Activated CD8-positive, alpha-beta memory T cell treated with anti-CD3 and anti-CD28 coated beads, Interleukin-2, amount 10 ng/mL, durations not matched to agents 7 days and 5 days (primary cell): Measurements from ENCODE around the gene DHX35. TPM values are rescaled to one million over a fixed set of nuclear protein-coding genes. Genes with fewer than 3 reads are reported as not detected.
A peak's percentile ranks its signal among the peaks of the same experiment; 100 is the strongest.

Source experiments
- ATAC-seq: fragments of 150-1000 bp; cut with Tn5 transposase; one replicate; pipeline ENCODE4 v1.10.0; 2021; ENCODE audit warnings: moderate library complexity
- CTCF ChIA-PET: fragments of 350-600 bp; sonication (Branson Sonifier 250); formaldehyde crosslinking; loops from one replicate; lab custom pipeline; 2021; ENCODE audit warnings: antibody characterized with exemption; lab: Charles Lee
- DNase-seq: peaks from one replicate; pipeline ENCODE4 v3.0.0-alpha.2; 2020
- H3K27ac Mint-ChIP-seq: one replicate; pipeline ENCODE4 v1.8.0; 2021; ENCODE audit warnings: mild to moderate bottlenecking, mixed read lengths
- H3K27me3 Mint-ChIP-seq: one replicate; pipeline ENCODE4 v1.8.0; 2021; ENCODE audit warnings: mixed read lengths
- H3K36me3 Mint-ChIP-seq: one replicate; pipeline ENCODE4 v1.8.0; 2021; ENCODE audit warnings: mild to moderate bottlenecking, mixed read lengths
- H3K4me1 Mint-ChIP-seq: one replicate; pipeline ENCODE4 v1.8.0; 2021; ENCODE audit warnings: mixed read lengths
- H3K4me3 Mint-ChIP-seq: one replicate; pipeline ENCODE4 v1.8.0; 2021; ENCODE audit warnings: mild to moderate bottlenecking, moderate library complexity, mixed read lengths
- H3K9me3 Mint-ChIP-seq: one replicate; pipeline ENCODE4 v1.8.0; 2022; ENCODE audit warnings: low read depth, mixed read lengths
- total RNA-seq, 2 experiments: library from RNA; stranded (reverse); gene quantifications; one replicate each; pipeline ENCODE4 v1.2.3, GENCODE V29; 2021

DHX35 gene
- total RNA-seq, 2 experiments from 2014 or later = 10.5 to 12.9 TPM

- no peak overlapping the region for H3K4me3 Mint-ChIP-seq
- no peaks in the 10 kb centered on the region for H3K27me3 Mint-ChIP-seq
- ATAC-seq (no peak), DNase-seq (no peak)
- H3K4me1 Mint-ChIP-seq = peaks cover 80% of the 10 kb centered on the region
- CTCF ChIA-PET = interaction anchor here (1.4 to 1.6 kb wide), 2 partner anchors 21 to 31 kb away, joined by 4 to 7 read pairs; no protein-coding TSS in a partner anchor
- peaks cover 78% of the 10 kb centered on the region for H3K36me3 Mint-ChIP-seq
- H3K27ac Mint-ChIP-seq = no peak overlapping the region
- no peaks in the 10 kb centered on the region for H3K9me3 Mint-ChIP-seq
Observed at GRCh38 chr20:39019027-39019426, 56.9 kb downstream of the DHX35 start.

GRCh38 chr20:39019805-39020325, 57.7 kb downstream of the DHX35 start:
- Mint-ChIP-seq H3K27ac (peak overlapping the region; percentile 52), H3K4me1 (peaks cover 81% of the 10 kb centered on the region), H3K27me3 (no peaks in the 10 kb centered on the region), H3K4me3 (no peak overlapping the region), H3K36me3 (peaks cover 73% of the 10 kb centered on the region), H3K9me3 (no peaks in the 10 kb centered on the region)
- DNase-seq (peak; percentile 58), ATAC-seq (peak; percentile 29)
- CTCF ChIA-PET = interaction anchor here (2.1 to 2.4 kb wide), 2 partner anchors 27 to 30 kb away, joined by 8 to 26 read pairs; no protein-coding TSS in a partner anchor

- Mint-ChIP-seq H3K4me1 (peaks cover 81% of the 10 kb centered on the region), H3K36me3 (peaks cover 68% of the 10 kb centered on the region), H3K4me3 (peak overlapping the region; percentile 9), H3K27ac (peak overlapping the region; percentile 84), H3K9me3 (no peaks in the 10 kb centered on the region), H3K27me3 (no peaks in the 10 kb centered on the region)
- ATAC-seq = peak; percentile 74
- DNase-seq = peak; percentile 79
- CTCF ChIA-PET = interaction anchor here (0.6 to 2.4 kb wide), 8 partner anchors 9 to 231 kb away, joined by 3 to 26 read pairs (median 4); no protein-coding TSS in a partner anchor
Observed at GRCh38 chr20:39021748-39022147, 59.6 kb downstream of the DHX35 start.

GRCh38 chr20:39025883-39026282, 63.7 kb downstream of the DHX35 start:
- Mint-ChIP-seq H3K36me3 (peaks cover 48% of the 10 kb centered on the region), H3K27me3 (no peaks in the 10 kb centered on the region), H3K9me3 (no peaks in the 10 kb centered on the region), H3K4me1 (peaks cover 54% of the 10 kb centered on the region), H3K27ac (peak overlapping the region; percentile 81), H3K4me3 (peak overlapping the region; percentile 49)
- ATAC-seq (peak; percentile 85), DNase-seq (peak; percentile 77)
- CTCF ChIA-PET = interaction anchor here (1.3 to 5.0 kb wide), 3 partner anchors 23 to 100 kb away, joined by 4 to 34 read pairs (median 8); partner anchors contain the start of gene FAM83D

GRCh38 chr20:39029364-39029763, 67.2 kb downstream of the DHX35 start:
- no peak overlapping the region for H3K4me3 Mint-ChIP-seq
- H3K27ac Mint-ChIP-seq = no peak overlapping the region
- H3K36me3 Mint-ChIP-seq = peaks cover 35% of the 10 kb centered on the region
- ATAC-seq (no peak), DNase-seq (peak; percentile 23)
- CTCF ChIA-PET = interaction anchor here (5.0 kb wide), 1 partner anchor 20 kb away, joined by 34 read pairs; no protein-coding TSS in a partner anchor
- peaks cover 36% of the 10 kb centered on the region for H3K4me1 Mint-ChIP-seq
- no peaks in the 10 kb centered on the region for H3K9me3 Mint-ChIP-seq
- H3K27me3 Mint-ChIP-seq = no peaks in the 10 kb centered on the region

- Mint-ChIP-seq H3K36me3 (peaks cover 19% of the 10 kb centered on the region), H3K4me1 (peaks cover 13% of the 10 kb centered on the region), H3K9me3 (no peaks in the 10 kb centered on the region), H3K27me3 (no peaks in the 10 kb centered on the region), H3K4me3 (no peak overlapping the region), H3K27ac (no peak overlapping the region)
- no peak for ATAC-seq
- no peak for DNase-seq
- CTCF ChIA-PET = no interaction called here
Observed at GRCh38 chr20:39032997-39033396, 70.9 kb downstream of the DHX35 start.

GRCh38 chr20:39036011-39036410, 73.9 kb downstream of the DHX35 start:
- DNase-seq = no peak
- CTCF ChIA-PET = interaction anchor here (2.4 kb wide), 1 partner anchor 14 kb away, joined by 14 read pairs; no protein-coding TSS in a partner anchor
- Mint-ChIP-seq H3K9me3 (no peaks in the 10 kb centered on the region), H3K27ac (no peak overlapping the region), H3K4me1 (peaks cover 13% of the 10 kb centered on the region), H3K27me3 (no peaks in the 10 kb centered on the region), H3K4me3 (no peak overlapping the region), H3K36me3 (peaks cover 12% of the 10 kb centered on the region)
- ATAC-seq = no peak

- Mint-ChIP-seq H3K4me1 (peaks cover 13% of the 10 kb centered on the region), H3K36me3 (peaks cover 9% of the 10 kb centered on the region), H3K27me3 (no peaks in the 10 kb centered on the region), H3K4me3 (no peak overlapping the region), H3K27ac (no peak overlapping the region), H3K9me3 (no peaks in the 10 kb centered on the region)
- no peak for ATAC-seq
- CTCF ChIA-PET = interaction anchor here (1.2 to 5.1 kb wide), 2 partner anchors 9 to 13 kb away, joined by 4 to 34 read pairs; no protein-coding TSS in a partner anchor
- peak; percentile 8 for DNase-seq
Observed at GRCh38 chr20:39036851-39037250, 74.7 kb downstream of the DHX35 start.

GRCh38 chr20:39038047-39038446, 75.9 kb downstream of the DHX35 start:
- no peak overlapping the region for H3K4me3 Mint-ChIP-seq
- no peak overlapping the region for H3K27ac Mint-ChIP-seq
- peaks cover 9% of the 10 kb centered on the region for H3K36me3 Mint-ChIP-seq
- CTCF ChIA-PET = interaction anchor here (0.6 to 5.1 kb wide), 3 partner anchors 8 to 112 kb away, joined by 3 to 34 read pairs (median 4); partner anchors contain the start of gene FAM83D
- peaks cover 6% of the 10 kb centered on the region for H3K4me1 Mint-ChIP-seq
- no peaks in the 10 kb centered on the region for H3K9me3 Mint-ChIP-seq
- no peak for ATAC-seq
- H3K27me3 Mint-ChIP-seq = no peaks in the 10 kb centered on the region
- DNase-seq = no peak

- ATAC-seq = no peak
- Mint-ChIP-seq H3K9me3 (no peaks in the 10 kb centered on the region), H3K27me3 (no peaks in the 10 kb centered on the region), H3K4me3 (no peak overlapping the region), H3K27ac (no peak overlapping the region), H3K36me3 (peaks cover 9% of the 10 kb centered on the region), H3K4me1 (peaks cover 4% of the 10 kb centered on the region)
- no peak for DNase-seq
- CTCF ChIA-PET = interaction anchor here (0.6 to 5.1 kb wide), 2 partner anchors 11 to 112 kb away, joined by 3 to 34 read pairs; partner anchors contain the start of gene FAM83D
Observed at GRCh38 chr20:39038495-39038894, 76.4 kb downstream of the DHX35 start.

GRCh38 chr20:39039261-39039660, 77.1 kb downstream of the DHX35 start:
- ATAC-seq (no peak), DNase-seq (no peak)
- CTCF ChIA-PET = interaction anchor here (5.1 kb wide), 1 partner anchor 10 kb away, joined by 34 read pairs; no protein-coding TSS in a partner anchor
- Mint-ChIP-seq H3K36me3 (peaks cover 5% of the 10 kb centered on the region), H3K4me1 (no peaks in the 10 kb centered on the region), H3K9me3 (no peaks in the 10 kb centered on the region), H3K4me3 (no peak overlapping the region), H3K27me3 (no peaks in the 10 kb centered on the region), H3K27ac (no peak overlapping the region)

GRCh38 chr20:39040116-39040515, 78.0 kb downstream of the DHX35 start:
- no peak for ATAC-seq
- H3K27me3 Mint-ChIP-seq = no peaks in the 10 kb centered on the region
- no peak overlapping the region for H3K27ac Mint-ChIP-seq
- no peaks in the 10 kb centered on the region for H3K4me1 Mint-ChIP-seq
- CTCF ChIA-PET = interaction anchor here (5.1 kb wide), 1 partner anchor 9 kb away, joined by 34 read pairs; no protein-coding TSS in a partner anchor
- no peaks in the 10 kb centered on the region for H3K9me3 Mint-ChIP-seq
- DNase-seq = no peak
- H3K4me3 Mint-ChIP-seq = no peak overlapping the region
- H3K36me3 Mint-ChIP-seq = peaks cover 5% of the 10 kb centered on the region

GRCh38 chr20:39041067-39041466, 78.9 kb downstream of the DHX35 start:
- H3K27ac Mint-ChIP-seq = no peak overlapping the region
- no peaks in the 10 kb centered on the region for H3K9me3 Mint-ChIP-seq
- no peak for ATAC-seq
- CTCF ChIA-PET = interaction anchor here (1.4 to 5.1 kb wide), 2 partner anchors 8 to 115 kb away, joined by 4 to 34 read pairs; partner anchors contain the start of gene FAM83D
- no peak overlapping the region for H3K4me3 Mint-ChIP-seq
- no peaks in the 10 kb centered on the region for H3K27me3 Mint-ChIP-seq
- H3K4me1 Mint-ChIP-seq = no peaks in the 10 kb centered on the region
- DNase-seq = no peak
- peaks cover 1% of the 10 kb centered on the region for H3K36me3 Mint-ChIP-seq
